Lung (tissue), 12 donors: ENCODE measurements around the gene COX5A. TPM values are rescaled to one million over a fixed set of nuclear protein-coding genes. Genes with fewer than 3 reads are reported as not detected.

Experiments used
- ATAC-seq: fragments of 200-7000 bp; cut with Tn5 transposase; one replicate; pipeline ENCODE4 v1.9.1; 2020; ENCODE audit warnings: moderate number of reproducible peaks; ENCODE audit not compliant: insufficient read depth, low FRiP score
- DNase-seq, 3 donors: peaks; one replicate each; pipeline ENCODE4 v3.0.0-alpha.2; 2013 to 2017
- H3K27ac ChIP-seq, 2 donors: one replicate each; pipeline ENCODE4 v1.5.1; 2013; ENCODE audit warnings: mild to moderate bottlenecking in 2 of 2, moderate library complexity in 2 of 2, control low read depth in 1 of 2, inconsistent platforms in 1 of 2, low read depth in 1 of 2, low read length in 1 of 2
- H3K27me3 ChIP-seq, 3 donors: one replicate each; pipeline ENCODE4 v1.5.1; 2013; ENCODE audit warnings: low read length in 2 of 3; ENCODE audit not compliant: control insufficient read depth in 3 of 3, insufficient read depth in 3 of 3
- H3K36me3 ChIP-seq, 4 donors: one replicate each; pipeline ENCODE4 v1.5.1; 2013; ENCODE audit warnings: low read length in 4 of 4, mild to moderate bottlenecking in 1 of 4, moderate library complexity in 1 of 4; ENCODE audit not compliant: control insufficient read depth in 4 of 4, insufficient read depth in 4 of 4
- H3K4me1 ChIP-seq, 5 donors: one replicate each; pipeline ENCODE4 v1.5.1; 2013; ENCODE audit warnings: low read length in 5 of 5, mild to moderate bottlenecking in 2 of 5, moderate library complexity in 1 of 5; ENCODE audit not compliant: control insufficient read depth in 5 of 5, insufficient read depth in 5 of 5
- H3K4me3 ChIP-seq: one replicate; pipeline ENCODE4 v1.5.1; 2013; ENCODE audit warnings: mild to moderate bottlenecking, control low read depth, moderate library complexity
- H3K9ac ChIP-seq, 2 donors: one replicate each; pipeline ENCODE4 v1.5.1; 2013; ENCODE audit warnings: low read length in 2 of 2, control low read depth in 1 of 2; ENCODE audit not compliant: insufficient read depth in 1 of 2
- H3K9me3 ChIP-seq, 4 donors: one replicate each; pipeline ENCODE4 v1.5.1; 2013; ENCODE audit warnings: low read length in 3 of 4, mild to moderate bottlenecking in 1 of 4, moderate library complexity in 1 of 4; ENCODE audit not compliant: control insufficient read depth in 4 of 4, insufficient read depth in 3 of 4
- CTCF ChIP-seq: IDR thresholded peaks from 2 replicates; pipeline ENCODE4 v1.5.1; 2012; ENCODE audit warnings: mild to moderate bottlenecking; ENCODE audit errors: control extremely low read depth, extremely low read depth
- WGBS, 2 donors: extraction: QIAGEN DNeasy Blood & Tissue Kit; methylation state at CpG; one replicate each; pipeline ENCODE4 v1.1.7; 2013; 5-methylcytosine and 5-hydroxymethylcytosine counted together
- polyA plus RNA-seq, 2 donors: library from polyadenylated mRNA; stranded (reverse); fragments of 200-250 nt; gene quantifications; one replicate each; pipeline ENCODE4 v1.2.1, GENCODE V29; 2013
- total RNA-seq, 2 donors: library from RNA; depleted of rRNA in 1 of 2; stranded (reverse); fragments of >200 nt in 1 of 2; gene quantifications; one replicate each; pipeline ENCODE4 v1.2.1, GENCODE V29; 2014 to 2021
- donor health status: control.
- donor health status: control.
- donor health status: Bipolar disorder and iron deficiency.
- donor health status: healthy.
- donor health status: DM: yes; HTN: yes; CAD: no.

The COX5A gene
- total and polyA plus RNA-seq, 4 donors: 70.7 to 301 (median 198) TPM

- H3K4me3 ChIP-seq: peak overlapping the region; percentile 46
- H3K36me3 ChIP-seq: no peaks in the 10 kb centered on the region
- no peak for ATAC-seq
- peak overlapping the region in 1 of 2 donors; percentile 32 for H3K9ac ChIP-seq
- peak overlapping the region in 1 of 2 donors; percentile 33 for H3K27ac ChIP-seq
- peaks cover 0 to 62% (median 19%) of the 10 kb centered on the region in 5 donors for H3K4me1 ChIP-seq
- no peak for DNase-seq
- no peak for TF ChIP-seq CTCF
- peaks cover 0 to 30% (median 0%) of the 10 kb centered on the region in 3 donors for H3K27me3 ChIP-seq
- no peaks in the 10 kb centered on the region for H3K9me3 ChIP-seq
- 9 to 12% methylated on average over 27 to 28 of the region's 28 CpGs for WGBS, 2 donors
These were observed 19.7 kb upstream of the COX5A start for GRCh38 chr15:74957476-74958035.

GRCh38 chr15:74956648-74957475 is 19.0 kb upstream of the COX5A start, which contains the start of gene RPP25:
Gene RPP25 (minus strand): TSS chr15:74956772. CDS start chr15:74956583, 189 bp downstream.
- Histone ChIP-seq H3K9ac (peak within 1 kb of the TSS in 1 of 2 donors; percentile 32), H3K27ac (peak within 1 kb of the TSS in 1 of 2 donors; percentile 78), H3K4me3 (peak within 1 kb of the TSS; percentile 51), H3K4me1 (peaks cover 0 to 62% (median 19%) of the 10 kb centered on the region in 5 donors), H3K27me3 (peaks cover 0 to 30% (median 0%) of the 10 kb centered on the region in 3 donors), H3K9me3 (no peaks in the 10 kb centered on the region), H3K36me3 (no peaks in the 10 kb centered on the region)
- DNase-seq: peak; percentile 86 to 92 (median 89)
- peak; percentile 91 for ATAC-seq
- WGBS, 2 donors: 0 to 1% methylated on average over 71 to 83 of the region's 83 CpGs
- TF ChIP-seq CTCF: no peak

- peak overlapping the region; percentile 51 for H3K4me3 ChIP-seq
- no peaks in the 10 kb centered on the region for H3K36me3 ChIP-seq
- H3K27ac ChIP-seq: peak overlapping the region in 1 of 2 donors; percentile 78
- peak; percentile 26 for TF ChIP-seq CTCF
- 16 to 20% methylated on average over 77 to 88 of the region's 88 CpGs for WGBS, 2 donors
- H3K9ac ChIP-seq: no peak overlapping the region
- H3K4me1 ChIP-seq: peaks cover 0 to 56% (median 19%) of the 10 kb centered on the region in 5 donors
- no peaks in the 10 kb centered on the region for H3K9me3 ChIP-seq
- DNase-seq (peak; percentile 74 to 83 (median 76)), ATAC-seq (peak; percentile 64)
- peaks cover 0 to 30% (median 0%) of the 10 kb centered on the region in 3 donors for H3K27me3 ChIP-seq
These were observed 18.1 kb upstream of the COX5A start for GRCh38 chr15:74955796-74956647.
